K562 (cell line): ENCODE measurements around the gene C2CD2. TPM values are rescaled to one million over a fixed set of nuclear protein-coding genes. Genes with fewer than 3 reads are reported as not detected.

ENCODE experiments used
- AFF1 ChIP-seq, 2 experiments: fragments of 450-650 bp; IDR thresholded peaks; 2 replicates each; pipeline ENCODE4 v1.6.1; 2018; ENCODE audit warnings: mild to moderate bottlenecking in 2 of 2, low read depth in 1 of 2; ENCODE audit not compliant: partially characterized antibody in 2 of 2
- CBFA2T2 ChIP-seq: fragments of 450-650 bp; conservative IDR thresholded peaks from 2 replicates; pipeline ENCODE4 v1.6.1; 2017; ENCODE audit warnings: mild to moderate bottlenecking
- DEAF1 ChIP-seq: fragments of 450-650 bp; formaldehyde crosslinking; IDR thresholded peaks from 2 replicates; pipeline ENCODE4 v1.4.0; 2020; ENCODE audit warnings: mild to moderate bottlenecking, moderate library complexity
- ETV1 ChIP-seq: fragments of 450-650 bp; conservative IDR thresholded peaks from 2 replicates; pipeline ENCODE4 v1.6.1; 2016; ENCODE audit warnings: missing genetic modification characterization, control low read depth, low read depth, missing compliant biosample characterization
- FOXJ2 ChIP-seq: fragments of 200-800 bp; sonication (Bioruptor generic); IDR thresholded peaks from 2 replicates; pipeline ENCODE4 v1.6.1; 2016; ENCODE audit warnings: missing genetic modification characterization, missing compliant biosample characterization
- HDAC1 ChIP-seq, 2 experiments: fragments of 450-650 bp; IDR thresholded peaks; 2 replicates each; pipeline ENCODE4 v1.6.1; 2016 to 2017; ENCODE audit warnings: inconsistent platforms in 1 of 2, mild to moderate bottlenecking in 1 of 2, moderate library complexity in 1 of 2
- HDAC2 ChIP-seq: fragments of 450-650 bp; IDR thresholded peaks from 2 replicates; pipeline ENCODE4 v1.6.1; 2016; ENCODE audit warnings: mild to moderate bottlenecking
- HMG20B ChIP-seq: fragments of 250-450 bp; sonication (Bioruptor Pico); IDR thresholded peaks from 2 replicates; pipeline ENCODE4 v1.5.0; 2021; ENCODE audit warnings: mild to moderate bottlenecking
- MCM3 ChIP-seq: fragments of 450-650 bp; IDR thresholded peaks from 2 replicates; pipeline ENCODE4 v1.6.1; 2016
- MTF1 ChIP-seq: fragments of 250-450 bp; sonication (Bioruptor Pico); IDR thresholded peaks from 2 replicates; pipeline ENCODE4 v1.9.0; 2021; ENCODE audit warnings: moderate library complexity, mild to moderate bottlenecking, inconsistent platforms, borderline replicate concordance
- NFYB ChIP-seq: IDR thresholded peaks from 2 replicates; pipeline ENCODE4 v1.6.1; 2011; ENCODE audit warnings: mild to moderate bottlenecking, moderate library complexity; ENCODE audit not compliant: insufficient read length; ENCODE audit errors: extremely low read depth
- PHB ChIP-seq: fragments of 250-450 bp; sonication (Bioruptor Pico); IDR thresholded peaks from 2 replicates; pipeline ENCODE4 v1.5.0; 2021
- POLR2H ChIP-seq: IDR thresholded peaks from 2 replicates; pipeline ENCODE4 v1.6.1; 2016; ENCODE audit warnings: missing genetic modification characterization, low read depth, mild to moderate bottlenecking, control low read depth, missing compliant biosample characterization, moderate library complexity
- SMAD1 ChIP-seq: fragments of 150-350 bp; IDR thresholded peaks from 2 replicates; pipeline ENCODE4 v1.6.1; 2014; ENCODE audit warnings: low read length, low read depth; ENCODE audit not compliant: partially characterized antibody
- U2AF1 ChIP-seq: fragments of 200-400 bp; formaldehyde crosslinking; optimal IDR thresholded peaks from 2 replicates; pipeline ENCODE3; 2017; ENCODE audit warnings: mild to moderate bottlenecking, low read depth, low read length, moderate library complexity
- ZBTB43 ChIP-seq: sonication (generic); formaldehyde crosslinking; IDR thresholded peaks from 2 replicates; pipeline ENCODE4 v1.8.0; 2023; ENCODE audit warnings: mild to moderate bottlenecking, missing genetic modification reagents
- ZNF584 ChIP-seq: fragments of 200-800 bp; sonication (Bioruptor generic); IDR thresholded peaks from 2 replicates; pipeline ENCODE4 v1.6.1; 2016; ENCODE audit warnings: low read depth, mild to moderate bottlenecking, missing genetic modification characterization, missing compliant biosample characterization
- ZSCAN29 ChIP-seq: fragments of 450-650 bp; IDR thresholded peaks from 2 replicates; pipeline ENCODE4 v1.6.1; 2017
- polyA plus RNA-seq, 8 experiments: library from polyadenylated mRNA; depleted of rRNA in 4 of 8; stranded (reverse) in 5 of 8; unstranded in 3 of 8; fragments of >200 nt; fragmentation: Nextera tagmentation in 2 of 8; fragmentation: Illumina TruSeq in 1 of 8; extraction: Ambion mirVana in 2 of 8; extraction: Trizol in 1 of 8; gene quantifications; 2 replicates each; pipeline versions ENCODE4 v1.2.1 to v1.2.3, GENCODE V29; 2011 to 2014; ENCODE audit warnings: inconsistent platforms in 1 of 8, missing spikeins in 1 of 8
- total RNA-seq, 7 experiments: library from RNA; depleted of rRNA in 6 of 7; stranded (reverse); fragments of >200 nt in 6 of 7; fragmentation: Illumina TruSeq in 2 of 7; extraction: Trizol in 2 of 7; gene quantifications; 2 replicates each; pipeline versions ENCODE4 v1.2.1 to v1.2.3, GENCODE V29; 2011 to 2021; ENCODE audit warnings: low replicate concordance in 1 of 7

The C2CD2 gene
- total and polyA plus RNA-seq, 9 of the 15 experiments (the other 6 are each of a cell fraction or from before 2014, with no cell fraction given): 1.3 to 21.6 (median 12.1) TPM

GRCh38 chr21:41879190-41879998 lies 74.4 kb downstream of the C2CD2 start, which contains the start of gene PRDM15 (continued):
- TF ChIP-seq FOXJ2 (tag) (no peak), ETV1 (tag) (no peak), ZSCAN29 (no peak), ZNF584 (CRISPR knock-in tag) (no peak), HDAC1 (IDR thresholded peaks at IDR 0.05) (peak in 1 of 2 experiments; percentile 54; a peak in 1 of 4 replicates), HMG20B (CRISPR knock-in tag) (no peak), NFYB (no peak), MTF1 (no peak), PHB (CRISPR knock-in tag) (peak; percentile 68; the same call in 1 of the 2 replicates), SMAD1 (no peak), DEAF1 (CRISPR knock-in tag) (no peak), MCM3 (no peak), U2AF1 (no peak), HDAC2 (peak; percentile 33), POLR2H (tag) (peak; percentile 53; the same call in 1 of the 2 replicates), CBFA2T2 (no peak), AFF1 (IDR thresholded peaks at IDR 0.05; ENCODE audit: low read depth in 1 of 2, partially characterized antibody in 2 of 2) (no peak), ZBTB43 (CRISPR knock-in tag) (no peak; the same call in 1 of the 2 replicates)
